GM21619 (cell line): Measurements from ENCODE around the gene AP1G2.

Experiments used
- ATAC-seq: cut with Tn5 transposase; IDR thresholded peaks from one replicate; pipeline ENCODE4 v1.9.1; 2021; ENCODE audit not compliant: unreplicated experiment

Gene AP1G2

GRCh38 chr14:23559010-23559925, 8.3 kb downstream of the AP1G2 start:
- ATAC-seq = no peak

DNA sequence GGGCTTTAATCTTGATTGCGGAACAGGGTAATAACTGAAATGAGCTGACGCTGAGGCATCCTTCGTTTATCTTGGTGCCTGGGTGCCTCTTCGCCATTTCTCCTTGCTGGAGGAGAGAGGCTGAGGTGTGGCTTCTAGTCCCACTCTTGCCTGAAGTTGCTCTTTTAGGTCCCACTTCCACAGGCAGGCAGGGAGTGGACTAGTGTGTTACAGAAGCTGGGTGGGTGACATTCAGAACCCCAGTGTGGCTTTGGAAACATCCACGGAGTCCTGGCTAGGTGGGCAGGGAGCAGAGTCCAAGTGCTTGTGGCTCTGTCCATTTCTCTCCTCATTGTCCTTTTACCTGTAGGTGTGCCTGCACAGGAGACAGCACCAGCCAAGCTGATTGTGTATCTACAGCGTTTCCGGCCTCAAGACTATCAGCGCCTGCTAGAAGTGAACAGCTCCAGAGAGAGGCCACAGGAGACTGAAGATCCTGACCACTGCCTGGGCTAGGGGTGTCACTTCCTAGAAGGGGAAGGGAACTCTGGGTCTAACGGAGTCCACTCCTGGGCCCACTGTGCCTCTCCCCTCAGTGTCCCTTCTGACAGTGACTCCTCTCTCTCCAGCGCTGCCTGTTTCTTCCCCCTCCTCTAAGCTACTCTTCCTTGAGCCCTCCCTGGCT, 9.1 kb downstream of the AP1G2 start:
- no peak for ATAC-seq

DNA sequence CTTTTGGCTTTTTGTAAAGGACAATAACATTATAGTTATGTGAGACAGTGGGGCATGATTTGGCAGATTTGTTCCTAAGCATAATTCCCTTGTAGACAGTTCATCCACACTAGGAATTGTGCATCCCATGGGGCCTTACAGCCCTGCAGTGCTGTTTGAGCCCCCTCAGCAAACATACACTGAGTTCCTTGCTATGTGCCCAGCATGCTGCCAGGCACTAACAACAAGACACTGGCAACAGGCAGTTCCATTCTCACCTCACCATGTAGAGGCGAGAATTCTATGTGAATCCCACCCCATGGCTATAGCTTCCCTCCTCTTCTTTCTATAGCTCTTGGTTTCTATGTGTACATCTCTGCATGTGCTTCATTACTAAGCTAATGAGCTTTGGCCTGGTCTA, 9.6 kb downstream of the AP1G2 start:
- ATAC-seq = no peak

- no peak for ATAC-seq
These were observed 10.1 kb downstream of the AP1G2 start for GRCh38 chr14:23557521-23557920.

- ATAC-seq = no peak
These were observed 10.7 kb downstream of the AP1G2 start for GRCh38 chr14:23556700-23557440.

DNA sequence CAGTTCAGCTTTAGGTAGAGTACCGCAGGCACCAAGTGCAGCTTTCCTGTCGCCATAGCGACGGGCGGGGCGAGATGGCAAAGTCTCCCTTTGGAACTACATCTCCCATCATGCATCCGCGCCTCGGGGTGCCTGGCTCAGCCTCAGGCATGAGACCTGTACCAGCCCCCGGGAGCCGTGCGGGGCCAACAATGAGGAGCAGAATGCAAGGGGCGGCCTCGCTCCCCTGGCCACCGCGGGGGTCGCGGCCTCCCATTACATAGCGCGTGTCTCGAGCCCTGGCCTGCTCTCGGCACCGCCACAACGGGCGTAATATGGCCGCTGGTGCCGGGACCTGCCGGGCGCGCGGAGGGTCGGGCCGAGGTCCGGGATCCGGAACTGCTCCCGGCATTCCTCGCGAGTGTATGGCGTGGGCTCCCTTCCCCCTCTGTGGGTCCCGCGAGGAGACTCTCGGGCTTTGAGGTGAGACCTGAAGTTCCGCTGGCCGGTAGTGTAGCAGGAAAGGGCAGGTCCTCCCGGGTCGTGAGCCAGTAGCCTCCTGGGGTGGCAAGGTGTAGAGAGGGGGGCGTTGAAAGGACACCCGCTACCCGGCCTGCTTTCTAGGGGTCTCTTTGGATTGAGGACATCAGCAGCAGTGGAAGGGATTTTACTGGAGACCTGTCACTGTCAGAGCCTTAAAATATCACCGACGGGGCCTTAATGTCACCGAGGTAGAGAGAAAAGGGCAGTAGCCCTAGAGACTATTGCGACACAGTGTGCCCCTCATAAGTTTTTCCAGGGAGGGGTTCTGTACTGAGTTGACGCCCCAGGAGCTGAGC, 11.5 kb downstream of the AP1G2 start, which contains the start of gene THTPA:
Gene THTPA, plus strand, starts transcription at position 390 of the 818 bp plus-strand sequence. CDS start 487 bp downstream, outside the sequence.
- peak; percentile 81 for ATAC-seq

DNA sequence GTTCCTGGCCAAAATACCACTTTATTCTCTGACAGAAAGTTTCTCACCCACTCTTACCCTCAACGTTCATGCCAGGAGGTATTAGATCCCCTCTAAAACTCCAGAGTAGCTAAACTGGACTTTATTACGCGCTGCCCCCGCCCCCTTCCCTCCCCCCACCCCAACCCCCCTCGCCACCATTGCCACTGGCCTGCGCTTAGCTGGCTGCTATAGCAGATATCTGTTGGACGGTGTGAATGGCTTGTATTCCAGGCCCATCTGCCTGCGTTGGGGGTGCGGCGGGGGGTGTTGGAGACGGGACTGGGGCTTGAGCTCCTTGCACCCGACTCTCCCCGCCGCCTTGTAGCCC, 12.1 kb downstream of the AP1G2 start:
- no peak for ATAC-seq

GRCh38 chr14:23551266-23552028, 16.1 kb downstream of the AP1G2 start, which contains the start of gene ZFHX2:
Gene ZFHX2 (minus strand): TSS chr14:23551765. CDS start chr14:23535325, 16,440 bp downstream.
- peak; percentile 56 for ATAC-seq

- ATAC-seq = no peak
These were observed 16.8 kb downstream of the AP1G2 start for GRCh38 chr14:23550812-23551265.

- ATAC-seq = no peak
These were observed 17.3 kb downstream of the AP1G2 start for GRCh38 chr14:23550131-23550811.

DNA sequence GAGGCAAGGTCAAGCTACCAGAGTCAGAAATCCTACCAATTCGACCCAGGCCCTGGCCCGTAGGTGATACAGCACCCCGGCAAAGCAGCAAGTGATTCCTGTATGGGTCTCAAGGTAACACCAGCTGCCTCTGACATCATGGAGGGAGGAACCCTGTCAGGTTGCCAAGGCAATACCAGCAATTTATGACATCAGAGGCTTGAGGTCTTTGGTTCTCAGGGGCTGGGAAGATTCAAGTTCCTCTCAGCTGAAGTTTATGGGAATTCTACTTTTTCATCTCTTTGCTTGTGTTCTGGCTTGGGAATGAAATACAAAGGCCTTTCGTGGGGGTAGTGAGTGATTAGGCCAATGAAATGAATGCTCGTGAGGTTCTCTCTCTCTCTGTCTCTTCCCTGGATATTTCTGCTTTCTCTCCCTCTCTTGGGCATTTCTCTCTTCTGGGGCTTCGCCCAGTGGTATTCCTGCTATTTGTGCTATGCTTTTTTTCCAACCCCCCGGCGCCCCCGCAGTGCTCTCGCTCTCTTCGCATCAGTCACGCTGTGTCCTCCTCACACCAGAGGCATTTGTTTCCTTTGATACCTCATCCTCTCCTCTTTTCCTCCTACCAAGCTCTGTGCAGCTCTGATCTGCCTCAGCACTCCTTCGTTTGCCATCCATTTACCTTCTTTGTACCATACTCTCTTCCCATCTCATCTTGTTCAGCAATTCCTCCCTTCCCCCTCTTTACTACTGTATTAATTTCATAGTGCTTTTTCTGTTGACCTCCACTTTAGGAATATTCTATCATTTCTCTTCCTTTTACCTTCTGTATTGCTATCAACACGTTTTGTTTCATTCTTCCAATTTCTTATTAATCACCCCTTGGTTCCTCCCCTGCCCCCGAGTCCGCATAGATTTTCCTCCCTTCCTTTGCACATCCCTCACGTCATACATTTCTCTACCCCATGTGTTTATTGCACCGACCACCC, 19.0 kb downstream of the AP1G2 start:
- no peak for ATAC-seq

GRCh38 chr14:23547924-23548323, 19.7 kb downstream of the AP1G2 start:
- ATAC-seq = no peak

- ATAC-seq = no peak
These were observed 21.0 kb downstream of the AP1G2 start for GRCh38 chr14:23546450-23547035.

- ATAC-seq = no peak
These were observed 21.7 kb downstream of the AP1G2 start for GRCh38 chr14:23545740-23546365.

DNA sequence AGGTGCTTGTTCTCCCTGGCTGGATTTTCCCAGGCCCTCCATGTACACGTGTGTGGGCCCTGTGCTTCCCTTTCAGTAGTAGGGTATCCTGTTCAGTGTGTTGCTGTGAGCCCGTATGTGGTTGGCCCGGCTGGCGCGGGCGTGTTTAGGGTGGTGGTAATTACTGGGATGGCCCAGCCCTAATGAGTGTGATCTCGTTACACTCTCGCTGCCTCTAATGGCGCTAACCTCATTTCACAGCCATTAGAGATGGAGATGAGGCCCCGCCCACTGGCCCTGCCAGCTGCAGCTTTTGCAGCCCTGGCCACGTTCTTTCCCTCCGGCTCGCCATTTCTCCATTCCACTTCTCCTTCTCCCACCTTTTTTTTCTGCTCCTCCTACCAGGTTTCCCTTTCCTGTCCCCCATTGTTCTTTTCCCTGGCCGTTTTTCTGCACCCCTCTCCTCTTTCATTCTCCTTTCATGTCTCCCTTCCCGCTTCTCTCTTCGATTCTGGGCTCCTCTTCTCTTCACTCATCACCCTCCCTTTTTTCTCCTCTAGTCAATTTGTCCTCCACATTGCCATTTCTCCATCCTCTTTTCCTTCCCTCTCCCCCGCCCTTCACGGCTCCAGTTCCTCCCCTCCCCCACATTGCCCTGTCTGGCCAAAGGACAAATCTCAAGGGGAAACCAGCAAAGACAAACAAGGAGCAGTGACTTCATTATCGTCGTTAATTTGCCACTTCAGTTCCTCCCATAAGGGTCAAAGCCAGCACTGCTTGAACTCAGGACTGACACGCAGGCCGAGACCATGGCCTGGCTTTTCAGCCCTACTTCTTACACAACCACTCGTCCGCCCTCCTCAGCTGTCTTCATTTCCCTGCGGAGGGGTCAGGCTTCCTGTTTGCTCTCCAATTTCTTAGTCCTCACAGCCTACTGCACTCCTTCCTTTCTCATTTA, 22.8 kb downstream of the AP1G2 start:
- ATAC-seq = no peak

DNA sequence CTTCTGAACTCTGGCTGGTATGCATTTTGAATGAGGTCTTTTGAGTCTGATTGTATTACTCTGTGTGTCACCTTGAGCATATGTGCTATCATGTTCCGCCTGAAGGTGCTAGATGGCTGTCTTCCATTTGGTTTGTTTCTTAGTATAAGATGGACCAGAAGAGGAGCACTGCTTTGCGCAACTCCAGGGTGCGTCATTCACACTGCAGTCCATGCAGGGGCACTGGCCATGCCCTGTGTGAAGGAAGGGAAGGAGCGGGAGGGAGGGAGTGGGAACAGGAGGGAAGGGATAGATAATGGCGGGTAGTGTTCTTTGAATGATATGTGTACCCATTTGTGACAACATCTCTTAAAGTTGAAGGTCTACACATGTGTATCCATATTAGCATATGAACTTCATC, 24.2 kb downstream of the AP1G2 start:
- ATAC-seq = no peak
